Measurements from ENCODE around the gene MGAT5. TPM values are rescaled to one million over a fixed set of nuclear protein-coding genes. Genes with fewer than 3 reads are reported as not detected.

MGAT5 gene
- total and polyA plus RNA-seq, 7 experiments from 2014 or later = 5.3 to 48.0 (median 40.0) TPM

DNA sequence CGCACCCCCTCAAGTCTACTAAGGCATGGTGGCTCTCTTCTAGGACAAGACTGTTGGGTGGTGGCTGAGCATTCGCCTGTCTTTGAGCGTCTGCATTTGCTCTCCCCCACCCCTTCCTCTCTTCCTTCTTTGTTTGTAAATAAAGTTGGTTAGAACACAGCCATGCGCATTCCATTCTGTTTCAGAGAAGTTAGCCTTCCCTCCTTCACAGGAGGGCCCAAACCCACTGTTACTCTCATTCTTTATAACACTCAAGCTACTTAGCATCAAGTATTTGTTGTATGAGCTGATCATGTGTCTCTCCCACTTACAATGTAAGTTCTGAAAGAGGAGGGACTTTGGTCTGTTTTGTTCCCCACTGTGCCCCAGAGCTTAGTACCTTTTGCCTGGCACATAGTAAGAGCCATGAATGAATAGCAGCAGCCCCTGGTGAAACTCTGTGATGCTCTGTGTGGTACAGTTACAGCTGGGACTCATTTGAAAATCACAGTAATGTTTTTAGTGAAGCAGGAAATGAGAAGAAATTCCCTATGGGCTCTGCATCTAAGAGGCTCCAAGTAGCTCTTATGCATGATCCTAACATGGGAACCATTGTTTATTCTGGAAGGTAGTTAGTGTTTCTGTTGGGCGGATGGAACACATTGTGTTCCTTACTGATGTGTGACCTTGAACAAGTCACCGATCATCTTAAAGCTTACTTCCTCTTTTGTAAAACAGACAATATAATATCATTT lies 7.7 kb downstream of the MGAT5 start:
- Histone ChIP-seq H3K4me3 (ENCODE audit: low read length) (no peak overlapping the region), H3K36me3 (ENCODE audit: control insufficient read depth in 2 of 3, insufficient read depth in 3 of 3, low read length in 3 of 3) (no peaks in the 10 kb centered on the region), H3K4me1 (ENCODE audit: control insufficient read depth in 2 of 2, insufficient read depth in 2 of 2, low read length in 2 of 2) (peaks cover 27 to 61% of the 10 kb centered on the region in 2 donors), H3K27me3 (ENCODE audit: control insufficient read depth in 2 of 2, insufficient read depth in 2 of 2, low read length in 2 of 2) (no peaks in the 10 kb centered on the region), H3K9me3 (ENCODE audit: control insufficient read depth in 2 of 3, low read length in 3 of 3) (no peaks in the 10 kb centered on the region), H3K27ac (ENCODE audit: low read depth, low read length) (no peak overlapping the region)
- Mint-ChIP-seq H3K36me3 (peaks cover 0 to 14% (median 4%) of the 10 kb centered on the region in 5 donors), H3K4me1 (peaks cover 46 to 77% (median 71%) of the 10 kb centered on the region in 7 donors), H3K27me3 (no peaks in the 10 kb centered on the region), H3K27ac (peak overlapping the region in 8 of 9 donors; percentile 2 to 93 (median 54)), H3K9me3 (no peaks in the 10 kb centered on the region), H3K4me3 (peak overlapping the region in 9 of 10 donors; percentile 15 to 71 (median 34))
- ChIA-PET CTCF (interaction anchor here (0.6 to 2.9 kb wide), 4 partner anchors 16 to 1666 kb away, joined by 3 to 13 read pairs (median 8); no protein-coding TSS in a partner anchor), POLR2A (interaction anchor here (0.6 to 1.7 kb wide), 7 partner anchors 12 to 147 kb away, joined by 3 to 7 read pairs (median 4); no protein-coding TSS in a partner anchor)
- no peak for ATAC-seq
- intact Hi-C loops (cut with micrococcal nuclease) = loop anchor here in 1 of 2 donors (2.0 kb wide), 1 partner anchor 61 kb away; no protein-coding TSS in a partner anchor
- no peak for DNase-seq

DNA sequence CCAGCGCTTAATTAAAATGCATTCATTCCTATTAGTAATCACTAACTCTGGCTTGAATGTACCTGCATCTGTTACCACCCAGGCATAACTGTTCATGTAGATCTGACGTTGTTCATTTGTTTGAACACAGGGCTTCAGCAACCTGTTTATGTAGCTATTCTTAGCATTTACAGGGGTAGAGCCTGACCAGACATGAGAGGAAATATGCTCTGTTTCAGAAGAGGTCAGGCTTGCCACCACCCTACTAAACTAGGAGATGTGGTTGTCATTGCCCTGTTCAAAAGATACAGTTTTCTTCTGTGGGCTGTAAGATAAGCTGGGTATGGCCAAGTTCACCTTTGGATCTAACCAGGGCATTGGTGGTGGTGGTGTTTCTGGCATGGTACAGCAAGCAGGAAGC lies 8.8 kb downstream of the MGAT5 start:
- Histone ChIP-seq H3K4me1 (ENCODE audit: control insufficient read depth in 2 of 2, insufficient read depth in 2 of 2, low read length in 2 of 2) (peaks cover 26 to 50% of the 10 kb centered on the region in 2 donors), H3K27me3 (ENCODE audit: control insufficient read depth in 2 of 2, insufficient read depth in 2 of 2, low read length in 2 of 2) (no peaks in the 10 kb centered on the region), H3K4me3 (ENCODE audit: low read length) (no peak overlapping the region), H3K36me3 (ENCODE audit: control insufficient read depth in 2 of 3, insufficient read depth in 3 of 3, low read length in 3 of 3) (no peaks in the 10 kb centered on the region), H3K9me3 (ENCODE audit: control insufficient read depth in 2 of 3, low read length in 3 of 3) (no peaks in the 10 kb centered on the region), H3K27ac (ENCODE audit: low read depth, low read length) (no peak overlapping the region)
- intact Hi-C loops (cut with micrococcal nuclease) = no loop called here
- no peaks in the 10 kb centered on the region for H3K9me3 Mint-ChIP-seq
- H3K27ac Mint-ChIP-seq = peak overlapping the region in 6 of 9 donors; percentile 32 to 81 (median 68)
- peaks cover 46 to 77% (median 71%) of the 10 kb centered on the region in 7 donors for H3K4me1 Mint-ChIP-seq
- ATAC-seq = no peak
- DNase-seq = no peak
- ChIA-PET CTCF (interaction anchor here (0.8 to 2.9 kb wide), 3 partner anchors 17 to 145 kb away, joined by 3 to 13 read pairs (median 10); no protein-coding TSS in a partner anchor), POLR2A (interaction anchor here (1.7 kb wide), 1 partner anchor 18 kb away, joined by 5 read pairs; no protein-coding TSS in a partner anchor)
- H3K4me3 Mint-ChIP-seq = peak overlapping the region in 7 of 10 donors; percentile 16 to 65 (median 31)
- H3K36me3 Mint-ChIP-seq = peaks cover 0 to 14% (median 8%) of the 10 kb centered on the region in 5 donors
- H3K27me3 Mint-ChIP-seq = no peaks in the 10 kb centered on the region

DNA sequence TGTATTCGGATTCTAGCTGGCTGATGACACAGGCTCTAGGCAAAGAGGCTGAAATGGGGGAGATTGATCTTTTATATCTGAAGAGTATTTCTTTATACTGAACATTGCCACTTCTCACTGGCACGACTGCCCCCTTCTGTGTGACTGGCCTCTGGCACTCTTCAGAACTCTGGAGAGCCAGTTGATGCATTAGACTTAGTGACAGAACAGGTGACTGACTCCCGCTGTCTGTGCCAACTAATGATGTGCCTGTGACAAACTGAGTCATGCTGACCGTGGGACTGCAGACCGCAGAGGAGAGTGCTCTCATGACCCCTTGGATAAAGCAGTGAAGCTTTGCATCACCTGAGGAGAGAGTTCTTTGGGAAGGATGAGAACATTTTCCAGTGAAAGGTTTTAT lies 14.4 kb downstream of the MGAT5 start:
- intact Hi-C loops (cut with micrococcal nuclease) = no loop called here
- ATAC-seq = no peak
- POLR2A ChIA-PET = no interaction called here
- no peaks in the 10 kb centered on the region for H3K9me3 Mint-ChIP-seq
- peaks cover 3 to 37% (median 28%) of the 10 kb centered on the region in 5 donors for H3K36me3 Mint-ChIP-seq
- H3K27ac ChIP-seq (ENCODE audit: low read depth, low read length) = no peak overlapping the region
- no peaks in the 10 kb centered on the region for H3K9me3 ChIP-seq (ENCODE audit: control insufficient read depth in 2 of 3, low read length in 3 of 3)
- DNase-seq = no peak
- peaks cover 18 to 69% (median 46%) of the 10 kb centered on the region in 7 donors for H3K4me1 Mint-ChIP-seq
- CTCF ChIA-PET = no interaction called here
- H3K27me3 ChIP-seq (ENCODE audit: control insufficient read depth in 2 of 2, insufficient read depth in 2 of 2, low read length in 2 of 2) = no peaks in the 10 kb centered on the region
- H3K27ac Mint-ChIP-seq = peak overlapping the region in 2 of 9 donors; percentile 70 to 78
- peaks cover 3 to 14% of the 10 kb centered on the region in 2 donors for H3K4me1 ChIP-seq (ENCODE audit: control insufficient read depth in 2 of 2, insufficient read depth in 2 of 2, low read length in 2 of 2)
- H3K36me3 ChIP-seq (ENCODE audit: control insufficient read depth in 2 of 3, insufficient read depth in 3 of 3, low read length in 3 of 3) = peaks cover 0 to 8% (median 4%) of the 10 kb centered on the region in 3 experiments
- H3K27me3 Mint-ChIP-seq = no peaks in the 10 kb centered on the region
- no peak overlapping the region for H3K4me3 ChIP-seq (ENCODE audit: low read length)
- no peak overlapping the region for H3K4me3 Mint-ChIP-seq

DNA sequence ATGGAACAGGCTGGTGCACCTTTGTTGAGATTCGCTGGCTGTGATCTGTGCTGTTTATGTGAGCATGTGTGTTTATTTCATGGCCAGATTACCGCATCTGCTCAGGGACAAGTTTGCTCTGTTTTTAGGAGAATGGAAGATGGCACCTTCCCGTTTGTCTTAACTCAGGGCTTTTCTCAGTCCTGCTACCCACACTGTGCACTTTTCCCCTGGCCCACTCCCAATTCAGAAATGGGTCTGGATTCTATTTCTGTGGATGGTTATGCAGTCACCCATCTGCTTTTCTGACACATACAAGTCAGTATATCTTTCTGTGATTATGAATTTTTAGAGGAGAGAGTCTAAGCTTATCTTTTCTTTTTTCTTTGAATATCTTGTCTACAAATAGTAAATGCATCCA lies 15.4 kb downstream of the MGAT5 start:
- Mint-ChIP-seq H3K4me1 (peaks cover 18 to 72% (median 55%) of the 10 kb centered on the region in 7 donors), H3K27me3 (no peaks in the 10 kb centered on the region), H3K36me3 (peaks cover 3 to 43% (median 34%) of the 10 kb centered on the region in 5 donors), H3K9me3 (no peaks in the 10 kb centered on the region), H3K4me3 (no peak overlapping the region), H3K27ac (peak overlapping the region in 2 of 9 donors; percentile 7 to 41)
- ChIA-PET CTCF (no interaction called here), POLR2A (no interaction called here)
- no peak overlapping the region for H3K27ac ChIP-seq (ENCODE audit: low read depth, low read length)
- no peak overlapping the region for H3K4me3 ChIP-seq (ENCODE audit: low read length)
- no peaks in the 10 kb centered on the region for H3K9me3 ChIP-seq (ENCODE audit: control insufficient read depth in 2 of 3, low read length in 3 of 3)
- DNase-seq (no peak), ATAC-seq (no peak)
- intact Hi-C loops (cut with micrococcal nuclease) = no loop called here
- H3K4me1 ChIP-seq (ENCODE audit: control insufficient read depth in 2 of 2, insufficient read depth in 2 of 2, low read length in 2 of 2) = peaks cover 3 to 13% of the 10 kb centered on the region in 2 donors
- peaks cover 0 to 11% (median 4%) of the 10 kb centered on the region in 3 experiments for H3K36me3 ChIP-seq (ENCODE audit: control insufficient read depth in 2 of 3, insufficient read depth in 3 of 3, low read length in 3 of 3)
- H3K27me3 ChIP-seq (ENCODE audit: control insufficient read depth in 2 of 2, insufficient read depth in 2 of 2, low read length in 2 of 2) = no peaks in the 10 kb centered on the region

DNA sequence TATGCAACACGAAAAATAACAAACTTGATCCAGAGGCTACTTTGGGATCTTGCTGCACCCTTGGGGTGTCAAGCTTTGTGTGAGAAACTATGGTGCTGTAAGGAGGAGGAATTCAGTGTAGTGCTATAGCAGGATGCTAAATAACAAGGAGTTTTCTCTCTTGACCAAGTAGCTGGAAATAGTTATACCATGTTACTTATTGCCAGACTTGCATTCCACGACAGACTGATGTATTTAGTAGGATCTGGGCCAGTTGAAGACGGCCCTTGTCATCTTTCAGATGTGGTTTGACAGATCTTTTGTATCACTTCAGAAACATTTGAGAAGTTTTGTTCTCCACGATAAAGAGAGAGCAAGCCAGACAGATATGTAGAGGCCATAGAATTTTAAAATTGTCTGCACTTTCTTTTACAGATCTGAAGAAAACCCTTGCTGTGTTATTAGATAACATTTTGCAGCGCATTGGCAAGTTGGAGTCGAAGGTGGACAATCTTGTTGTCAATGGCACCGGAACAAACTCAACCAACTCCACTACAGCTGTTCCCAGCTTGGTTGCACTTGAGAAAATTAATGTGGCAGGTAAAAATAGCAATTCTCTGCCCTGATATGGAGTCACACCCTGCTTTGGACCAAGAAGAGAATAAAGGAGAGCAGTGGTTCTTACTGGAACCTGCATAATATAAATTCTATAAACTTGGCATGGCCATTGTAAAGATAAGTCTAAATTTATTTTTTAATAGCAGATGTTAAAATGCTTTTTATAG lies 16.3 kb downstream of the MGAT5 start:
- Mint-ChIP-seq H3K4me3 (peak overlapping the region in 2 of 10 donors; percentile 0 to 14), H3K27me3 (no peaks in the 10 kb centered on the region), H3K27ac (peak overlapping the region in 2 of 9 donors; percentile 7 to 76), H3K4me1 (peaks cover 18 to 76% (median 59%) of the 10 kb centered on the region in 7 donors), H3K36me3 (peaks cover 6 to 50% (median 36%) of the 10 kb centered on the region in 5 donors), H3K9me3 (no peaks in the 10 kb centered on the region)
- H3K36me3 ChIP-seq (ENCODE audit: control insufficient read depth in 2 of 3, insufficient read depth in 3 of 3, low read length in 3 of 3) = peaks cover 0 to 14% (median 4%) of the 10 kb centered on the region in 3 experiments
- intact Hi-C loops (cut with micrococcal nuclease) = no loop called here
- POLR2A ChIA-PET = interaction anchor here (0.9 to 1.2 kb wide), 3 partner anchors 13 to 88 kb away, joined by 3 to 4 read pairs (median 3); no protein-coding TSS in a partner anchor
- peaks cover 9 to 13% of the 10 kb centered on the region in 2 donors for H3K4me1 ChIP-seq (ENCODE audit: control insufficient read depth in 2 of 2, insufficient read depth in 2 of 2, low read length in 2 of 2)
- no peaks in the 10 kb centered on the region for H3K27me3 ChIP-seq (ENCODE audit: control insufficient read depth in 2 of 2, insufficient read depth in 2 of 2, low read length in 2 of 2)
- H3K27ac ChIP-seq (ENCODE audit: low read depth, low read length) = no peak overlapping the region
- CTCF ChIA-PET = interaction anchor here (0.5 kb wide), 1 partner anchor 26 kb away, joined by 3 read pairs; no protein-coding TSS in a partner anchor
- DNase-seq (no peak), ATAC-seq (no peak)
- H3K4me3 ChIP-seq (ENCODE audit: low read length) = no peak overlapping the region
- H3K9me3 ChIP-seq (ENCODE audit: control insufficient read depth in 2 of 3, low read length in 3 of 3) = no peaks in the 10 kb centered on the region

DNA sequence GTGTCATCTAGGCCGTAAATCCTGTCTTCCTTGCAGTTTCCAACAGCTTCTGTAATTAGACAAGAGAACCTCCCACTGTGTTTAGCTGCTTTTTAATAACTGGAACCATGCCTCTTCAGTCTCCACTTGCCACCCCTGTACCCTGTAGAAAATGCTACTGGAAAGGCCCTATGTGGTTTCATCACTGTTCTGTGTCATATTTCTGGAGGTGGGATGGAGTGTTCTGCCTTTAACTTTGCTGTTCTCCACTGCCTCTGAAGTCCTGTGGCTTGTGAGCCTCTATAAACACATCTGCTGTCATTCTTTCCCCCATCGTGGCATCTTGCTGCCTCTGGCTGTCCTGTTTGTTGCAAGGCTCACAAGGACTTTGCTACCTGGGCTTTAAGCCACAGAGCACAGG lies 17.9 kb downstream of the MGAT5 start:
- no peak for ATAC-seq

More for the DNA sequence above, 17.9 kb downstream of the MGAT5 start:
- intact Hi-C loops (cut with micrococcal nuclease) = no loop called here
- ChIA-PET POLR2A (interaction anchor here (1.2 kb wide), 1 partner anchor 11 kb away, joined by 4 read pairs; no protein-coding TSS in a partner anchor), CTCF (no interaction called here)
- no peaks in the 10 kb centered on the region for H3K27me3 ChIP-seq (ENCODE audit: control insufficient read depth in 2 of 2, insufficient read depth in 2 of 2, low read length in 2 of 2)
- Mint-ChIP-seq H3K27ac (peak overlapping the region in 2 of 9 donors; percentile 20 to 28), H3K4me3 (peak overlapping the region in 1 of 10 donors; percentile 36), H3K9me3 (peaks cover 0 to 3% (median 0%) of the 10 kb centered on the region in 11 donors), H3K36me3 (peaks cover 11 to 52% (median 40%) of the 10 kb centered on the region in 5 donors), H3K4me1 (peaks cover 22 to 75% (median 60%) of the 10 kb centered on the region in 7 donors), H3K27me3 (peaks cover 0 to 4% (median 0%) of the 10 kb centered on the region in 5 donors)
- peaks cover 0 to 14% (median 4%) of the 10 kb centered on the region in 3 experiments for H3K36me3 ChIP-seq (ENCODE audit: control insufficient read depth in 2 of 3, insufficient read depth in 3 of 3, low read length in 3 of 3)
- no peak overlapping the region for H3K4me3 ChIP-seq (ENCODE audit: low read length)
- H3K27ac ChIP-seq (ENCODE audit: low read depth, low read length) = no peak overlapping the region
- H3K9me3 ChIP-seq (ENCODE audit: control insufficient read depth in 2 of 3, low read length in 3 of 3) = no peaks in the 10 kb centered on the region
- no peak for DNase-seq
- peaks cover 10 to 13% of the 10 kb centered on the region in 2 donors for H3K4me1 ChIP-seq (ENCODE audit: control insufficient read depth in 2 of 2, insufficient read depth in 2 of 2, low read length in 2 of 2)

All from naive thymus-derived CD4-positive, alpha-beta T cell (primary cell).